PC-3 (cell line): ENCODE measurements around the gene TFEC.

ENCODE experiments used
- EZH2 ChIP-seq: fragments of 300-600 bp; sonication (generic); IDR thresholded peaks from one replicate; pipeline ENCODE4 v1.6.1; 2017; ENCODE audit warnings: antibody characterized with exemption, mild to moderate bottlenecking, low read length; ENCODE audit not compliant: unreplicated experiment
- EZH2phosphoT487 ChIP-seq: fragments of 300-600 bp; sonication (generic); IDR thresholded peaks from 2 replicates; pipeline ENCODE4 v1.6.1; 2018; ENCODE audit warnings: mild to moderate bottlenecking, antibody characterized with exemption, low read length, borderline replicate concordance
- TF ChIP-seq, protein P1 (sequence below): fragments of 300-600 bp; sonication (generic); conservative IDR thresholded peaks from 2 replicates; pipeline ENCODE4 v1.5.1; 2017; ENCODE audit warnings: antibody characterized with exemption, low read depth, mild to moderate bottlenecking, low read length

DNA sequence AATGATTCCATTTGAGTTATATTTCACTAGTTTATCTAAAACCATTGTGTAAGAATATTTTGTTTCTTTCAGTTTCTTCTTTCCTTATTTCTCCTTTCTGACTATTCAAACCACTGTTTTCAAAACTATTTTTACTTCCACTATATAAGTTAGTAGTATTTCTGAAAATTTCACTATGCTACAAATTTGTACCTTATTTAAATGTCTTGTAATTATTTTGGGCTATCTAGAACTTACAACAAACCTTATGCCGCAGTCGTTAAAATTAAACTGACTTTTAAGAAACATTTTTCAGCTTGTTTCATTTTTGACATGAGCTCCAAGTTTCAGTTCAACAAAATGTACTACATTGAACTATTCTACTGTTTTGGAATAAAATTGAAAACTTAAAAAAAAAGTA is 1.8 kb downstream of the TFEC start:
- TF ChIP-seq, protein P1, sequence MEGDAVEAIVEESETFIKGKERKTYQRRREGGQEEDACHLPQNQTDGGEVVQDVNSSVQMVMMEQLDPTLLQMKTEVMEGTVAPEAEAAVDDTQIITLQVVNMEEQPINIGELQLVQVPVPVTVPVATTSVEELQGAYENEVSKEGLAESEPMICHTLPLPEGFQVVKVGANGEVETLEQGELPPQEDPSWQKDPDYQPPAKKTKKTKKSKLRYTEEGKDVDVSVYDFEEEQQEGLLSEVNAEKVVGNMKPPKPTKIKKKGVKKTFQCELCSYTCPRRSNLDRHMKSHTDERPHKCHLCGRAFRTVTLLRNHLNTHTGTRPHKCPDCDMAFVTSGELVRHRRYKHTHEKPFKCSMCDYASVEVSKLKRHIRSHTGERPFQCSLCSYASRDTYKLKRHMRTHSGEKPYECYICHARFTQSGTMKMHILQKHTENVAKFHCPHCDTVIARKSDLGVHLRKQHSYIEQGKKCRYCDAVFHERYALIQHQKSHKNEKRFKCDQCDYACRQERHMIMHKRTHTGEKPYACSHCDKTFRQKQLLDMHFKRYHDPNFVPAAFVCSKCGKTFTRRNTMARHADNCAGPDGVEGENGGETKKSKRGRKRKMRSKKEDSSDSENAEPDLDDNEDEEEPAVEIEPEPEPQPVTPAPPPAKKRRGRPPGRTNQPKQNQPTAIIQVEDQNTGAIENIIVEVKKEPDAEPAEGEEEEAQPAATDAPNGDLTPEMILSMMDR = no peak
- no peak for TF ChIP-seq EZH2
- no peak for TF ChIP-seq EZH2phosphoT487
